HepG2 (cell line): ENCODE data around the gene PRKCD. TPM values are rescaled to one million over a fixed set of nuclear protein-coding genes. Genes with fewer than 3 reads are reported as not detected.

Source experiments
- ATAC-seq: fragments of 200-7000 bp; cut with Tn5 transposase; 3 replicates; pipeline ENCODE4 v1.9.1; 2020; ENCODE audit warnings: mild to moderate bottlenecking, moderate library complexity
- BruUV-seq: library from RNA; stranded (reverse); fragments of 400-500 nt; replicated peaks from 2 replicates; lab custom pipeline; 2021; lab: Mats Ljungman, UMichigan
- CTCF ChIA-PET: fragments of 300-600 bp; formaldehyde crosslinking; extraction: SDS; loops from one replicate; lab custom pipeline; 2021; ENCODE audit warnings: low total read pairs, inconsistent platforms, low intra/inter-chr PET ratio; lab: Yijun Ruan, JAX
- POLR2A ChIA-PET: fragments of 350-600 bp; sonication (Branson Sonifier 250); formaldehyde crosslinking; loops from one replicate; lab custom pipeline; 2020; ENCODE audit warnings: antibody characterized with exemption, inconsistent platforms; lab: Yijun Ruan, JAX
- DNase-seq: peaks from one replicate; pipeline ENCODE4 v3.0.0-alpha.2; 2015; ENCODE audit warnings: low spot score
- FAIRE-seq: peaks from 3 replicates; lab custom pipeline; 2011; peaks lifted over from hg19 to GRCh38; lab: Jason Lieb, UNC
- H2AFZ ChIP-seq: one replicate; pipeline ENCODE4 v1.6.1; 2011; ENCODE audit warnings: low read length, inconsistent platforms
- H3K27ac ChIP-seq: fragments of 300-600 bp; 3 replicates; pipeline ENCODE4 v1.8.0; 2011; ENCODE audit warnings: mixed run types, mild to moderate bottlenecking, mixed read lengths, low read length, inconsistent platforms; ENCODE audit not compliant: insufficient read depth; ENCODE audit errors: extremely low read length
- H3K27me3 ChIP-seq, 2 experiments: fragments of 200-600 bp in 1 of 2; 2 replicates in 1 of 2; 3 replicates in 1 of 2; pipeline versions ENCODE4 v1.6.0 to v1.8.0; 2011; ENCODE audit warnings: low read length in 2 of 2, mild to moderate bottlenecking in 2 of 2, moderate library complexity in 2 of 2, inconsistent platforms in 1 of 2; ENCODE audit not compliant: insufficient read depth in 2 of 2, control insufficient read depth in 1 of 2
- H3K36me3 ChIP-seq, 2 experiments: fragments of 200-600 bp in 1 of 2; replicated peaks in 1 of 2; 2 replicates in 1 of 2; 3 replicates in 1 of 2; pipeline versions ENCODE4 v1.5.1 to v1.8.0; 2011; ENCODE audit warnings: low read length in 2 of 2, inconsistent platforms in 1 of 2; ENCODE audit not compliant: insufficient read depth in 2 of 2, control insufficient read depth in 1 of 2
- H3K4me1 ChIP-seq: 2 replicates; pipeline ENCODE4 v1.5.1; 2012; ENCODE audit warnings: low read length, inconsistent platforms; ENCODE audit not compliant: insufficient read depth
- H3K4me2 ChIP-seq: 2 replicates; pipeline ENCODE4 v1.6.0; 2011; ENCODE audit warnings: low read depth, low read length, inconsistent platforms
- H3K4me3 ChIP-seq, 3 experiments: fragments of 200-600 bp in 1 of 3; sonication (generic), shearing (Covaris generic) in 1 of 3; replicated peaks in 1 of 3; 2 replicates each; pipeline ENCODE4 v1.5.1; 2011 to 2016; ENCODE audit warnings: low read length in 3 of 3, inconsistent platforms in 2 of 3, low read depth in 2 of 3, mild to moderate bottlenecking in 2 of 3, control low read depth in 1 of 3, mixed read lengths in 1 of 3; ENCODE audit not compliant: insufficient read depth in 1 of 3
- H3K79me2 ChIP-seq: one replicate; pipeline ENCODE4 v1.6.1; 2011; ENCODE audit warnings: low read length, inconsistent platforms; ENCODE audit not compliant: insufficient read depth
- H3K9ac ChIP-seq: 2 replicates; pipeline ENCODE4 v1.6.0; 2011; ENCODE audit warnings: mild to moderate bottlenecking, low read depth, low read length, inconsistent platforms; ENCODE audit not compliant: insufficient read depth
- H3K9me3 ChIP-seq: 2 replicates; pipeline ENCODE4 v1.5.1; 2012; ENCODE audit warnings: mild to moderate bottlenecking, low read length
- H4K20me1 ChIP-seq: 2 replicates; pipeline ENCODE4 v1.6.0; 2011; ENCODE audit warnings: inconsistent platforms, mild to moderate bottlenecking, low read length, moderate library complexity; ENCODE audit not compliant: insufficient read depth
- ELF3 ChIP-seq: IDR thresholded peaks from 2 replicates; pipeline ENCODE4 v1.6.1; 2016; ENCODE audit warnings: missing genetic modification reagents, missing compliant biosample characterization
- NFRKB ChIP-seq: fragments of 450-650 bp; IDR thresholded peaks from 2 replicates; pipeline ENCODE4 v1.6.1; 2017
- NFYC ChIP-seq: IDR thresholded peaks from 2 replicates; pipeline ENCODE4 v1.6.1; 2016; ENCODE audit warnings: missing genetic modification reagents, missing compliant biosample characterization
- RAD51 ChIP-seq: fragments of 450-650 bp; IDR thresholded peaks from 2 replicates; pipeline ENCODE4 v1.6.1; 2016; ENCODE audit warnings: borderline replicate concordance
- SIN3B ChIP-seq: fragments of 150-350 bp; IDR thresholded peaks from 2 replicates; pipeline ENCODE4 v1.6.1; 2014; ENCODE audit warnings: low read length
- SMARCE1 ChIP-seq: fragments of 450-650 bp; IDR thresholded peaks from 2 replicates; pipeline ENCODE4 v1.6.1; 2017; ENCODE audit warnings: borderline replicate concordance
- SP5 ChIP-seq: IDR thresholded peaks from 2 replicates; pipeline ENCODE4 v1.6.1; 2016; ENCODE audit warnings: low read depth, borderline replicate concordance
- STAT5B ChIP-seq: sonication (generic); formaldehyde crosslinking; IDR thresholded peaks from 2 replicates; pipeline ENCODE4 v1.4.0; 2020; ENCODE audit warnings: missing genetic modification reagents
- ZNF598 ChIP-seq: sonication (generic); formaldehyde crosslinking; IDR thresholded peaks from 2 replicates; pipeline ENCODE4 v1.5.1; 2020; ENCODE audit warnings: mild to moderate bottlenecking, missing genetic modification reagents, borderline replicate concordance
- ZNF747 ChIP-seq: sonication (generic); formaldehyde crosslinking; IDR thresholded peaks from 2 replicates; pipeline ENCODE4 v1.8.1; 2023; ENCODE audit warnings: missing genetic modification reagents, mild to moderate bottlenecking, borderline replicate concordance
- ZSCAN29 ChIP-seq: sonication (generic); formaldehyde crosslinking; conservative IDR thresholded peaks from 2 replicates; pipeline ENCODE4 v1.4.0; 2020; ENCODE audit warnings: mild to moderate bottlenecking, missing genetic modification reagents
- WGBS: methylation state at CpG from one replicate; pipeline ENCODE4 v1.1.6; 2017; ENCODE audit warnings: low lambda C conversion rate; 5-methylcytosine and 5-hydroxymethylcytosine counted together
- in situ Hi-C: cut with HindIII; loops from 2 replicates; pipeline ENCODE4 v1.10.0; 2017; ENCODE audit warnings: low pct_unique_long_range_greater_than_20kb; ENCODE audit not compliant: extremely low pct_ligation_motif_present
- intact Hi-C: fragments of 100-400 bp; cut with micrococcal nuclease; formaldehyde crosslinking; loops from one replicate; pipeline ENCODE4 v1.10.0; 2022; ENCODE audit not compliant: unreplicated experiment
- polyA plus RNA-seq, 8 experiments: library from polyadenylated mRNA; depleted of rRNA in 3 of 8; stranded (reverse) in 7 of 8; unstranded in 1 of 8; fragments of >200 nt; fragmentation: Illumina TruSeq in 4 of 8; extraction: Trizol in 4 of 8; gene quantifications; 2 replicates each; pipeline versions ENCODE4 v1.2.1 to v1.2.3, GENCODE V29; 2011 to 2016; ENCODE audit warnings: low read depth in 4 of 8, missing spikeins in 1 of 8, mixed read lengths in 1 of 8; ENCODE audit not compliant: insufficient read depth in 1 of 8
- total RNA-seq, 5 experiments: library from RNA; depleted of rRNA; stranded (reverse); fragments of >200 nt; fragmentation: Illumina TruSeq; extraction: Trizol; gene quantifications; 2 replicates each; pipeline ENCODE4 v1.2.3, GENCODE V29; 2016; ENCODE audit warnings: low read depth in 1 of 5
- TF ChIP-seq, protein P1 (sequence below): sonication (generic); formaldehyde crosslinking; IDR thresholded peaks from 2 replicates; pipeline ENCODE4 v1.9.0; 2021; ENCODE audit warnings: missing genetic modification reagents, borderline replicate concordance
- TF ChIP-seq, protein P2 (sequence below), 2 experiments: sonication (generic) in 1 of 2; formaldehyde crosslinking in 1 of 2; IDR thresholded peaks; 2 replicates each; pipeline versions ENCODE4 v1.6.1 to v1.9.0; 2014 to 2022; ENCODE audit warnings: antibody characterized with exemption in 1 of 2, borderline replicate concordance in 1 of 2, inconsistent platforms in 1 of 2, low read depth in 1 of 2, missing genetic modification reagents in 1 of 2

The PRKCD gene
- total and polyA plus RNA-seq, 2 of the 13 experiments (the other 11 are each of a cell fraction or from before 2014, with no cell fraction given) = 1.6 to 40.7 TPM

DNA sequence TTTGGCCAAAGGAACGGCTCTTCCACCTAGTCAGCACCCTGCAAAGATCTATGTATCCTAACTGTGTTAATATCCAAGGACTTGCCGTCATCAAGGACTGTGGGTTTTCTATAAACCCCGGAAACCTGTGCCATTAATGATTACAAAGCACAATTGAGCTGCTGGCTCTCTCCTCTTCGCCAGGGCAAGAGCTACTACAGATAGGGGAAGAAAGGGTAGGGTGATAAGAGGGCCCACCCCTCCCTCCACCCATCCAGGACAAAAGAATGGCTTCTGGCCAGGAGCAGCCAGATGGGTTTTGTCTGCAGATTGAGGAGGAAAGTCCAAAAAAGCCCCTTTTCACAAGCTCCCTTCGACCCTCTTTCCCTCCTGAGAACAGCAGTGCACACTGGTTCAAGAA, 40.7 kb upstream of the PRKCD start (continued):
- TF ChIP-seq, protein P1, sequence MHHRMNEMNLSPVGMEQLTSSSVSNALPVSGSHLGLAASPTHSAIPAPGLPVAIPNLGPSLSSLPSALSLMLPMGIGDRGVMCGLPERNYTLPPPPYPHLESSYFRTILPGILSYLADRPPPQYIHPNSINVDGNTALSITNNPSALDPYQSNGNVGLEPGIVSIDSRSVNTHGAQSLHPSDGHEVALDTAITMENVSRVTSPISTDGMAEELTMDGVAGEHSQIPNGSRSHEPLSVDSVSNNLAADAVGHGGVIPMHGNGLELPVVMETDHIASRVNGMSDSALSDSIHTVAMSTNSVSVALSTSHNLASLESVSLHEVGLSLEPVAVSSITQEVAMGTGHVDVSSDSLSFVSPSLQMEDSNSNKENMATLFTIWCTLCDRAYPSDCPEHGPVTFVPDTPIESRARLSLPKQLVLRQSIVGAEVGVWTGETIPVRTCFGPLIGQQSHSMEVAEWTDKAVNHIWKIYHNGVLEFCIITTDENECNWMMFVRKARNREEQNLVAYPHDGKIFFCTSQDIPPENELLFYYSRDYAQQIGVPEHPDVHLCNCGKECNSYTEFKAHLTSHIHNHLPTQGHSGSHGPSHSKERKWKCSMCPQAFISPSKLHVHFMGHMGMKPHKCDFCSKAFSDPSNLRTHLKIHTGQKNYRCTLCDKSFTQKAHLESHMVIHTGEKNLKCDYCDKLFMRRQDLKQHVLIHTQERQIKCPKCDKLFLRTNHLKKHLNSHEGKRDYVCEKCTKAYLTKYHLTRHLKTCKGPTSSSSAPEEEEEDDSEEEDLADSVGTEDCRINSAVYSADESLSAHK (CRISPR knock-in tag) = no peak
- TF ChIP-seq NFRKB = no peak

DNA sequence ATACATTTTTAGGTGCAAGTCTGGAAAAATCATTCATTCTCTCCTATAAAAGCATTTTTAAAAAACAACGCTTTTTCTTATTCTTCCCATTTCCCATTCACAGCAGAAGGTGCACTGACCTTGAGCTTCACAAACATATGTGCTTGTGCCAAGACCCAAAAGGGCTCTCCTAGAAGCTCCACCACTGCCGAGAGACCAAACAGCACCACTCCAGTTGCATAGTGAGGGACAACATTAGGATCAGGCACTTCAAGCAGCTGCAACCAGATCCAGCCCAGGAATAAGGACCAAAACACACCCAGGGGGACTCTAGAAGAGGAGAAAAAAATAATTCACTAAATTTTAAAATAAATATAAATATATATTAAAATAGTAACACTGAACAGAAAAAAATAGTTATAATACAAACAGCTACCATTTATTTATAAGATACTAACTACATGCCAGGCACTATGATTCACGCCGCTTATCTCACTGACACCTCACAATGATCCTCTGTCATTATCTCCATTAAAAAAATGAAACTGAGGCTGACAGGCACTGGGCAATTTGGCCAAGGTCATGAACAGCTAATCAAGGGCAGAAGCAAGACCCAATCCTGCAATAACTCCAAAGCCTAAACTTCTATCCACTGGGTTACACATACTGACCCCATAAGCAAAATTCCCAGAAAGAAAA, 38.6 kb upstream of the PRKCD start:
- H3K4me3 ChIP-seq = no peak overlapping the region
- ATAC-seq = no peak
- TF ChIP-seq, protein P2, sequence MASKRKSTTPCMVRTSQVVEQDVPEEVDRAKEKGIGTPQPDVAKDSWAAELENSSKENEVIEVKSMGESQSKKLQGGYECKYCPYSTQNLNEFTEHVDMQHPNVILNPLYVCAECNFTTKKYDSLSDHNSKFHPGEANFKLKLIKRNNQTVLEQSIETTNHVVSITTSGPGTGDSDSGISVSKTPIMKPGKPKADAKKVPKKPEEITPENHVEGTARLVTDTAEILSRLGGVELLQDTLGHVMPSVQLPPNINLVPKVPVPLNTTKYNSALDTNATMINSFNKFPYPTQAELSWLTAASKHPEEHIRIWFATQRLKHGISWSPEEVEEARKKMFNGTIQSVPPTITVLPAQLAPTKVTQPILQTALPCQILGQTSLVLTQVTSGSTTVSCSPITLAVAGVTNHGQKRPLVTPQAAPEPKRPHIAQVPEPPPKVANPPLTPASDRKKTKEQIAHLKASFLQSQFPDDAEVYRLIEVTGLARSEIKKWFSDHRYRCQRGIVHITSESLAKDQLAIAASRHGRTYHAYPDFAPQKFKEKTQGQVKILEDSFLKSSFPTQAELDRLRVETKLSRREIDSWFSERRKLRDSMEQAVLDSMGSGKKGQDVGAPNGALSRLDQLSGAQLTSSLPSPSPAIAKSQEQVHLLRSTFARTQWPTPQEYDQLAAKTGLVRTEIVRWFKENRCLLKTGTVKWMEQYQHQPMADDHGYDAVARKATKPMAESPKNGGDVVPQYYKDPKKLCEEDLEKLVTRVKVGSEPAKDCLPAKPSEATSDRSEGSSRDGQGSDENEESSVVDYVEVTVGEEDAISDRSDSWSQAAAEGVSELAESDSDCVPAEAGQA (IDR thresholded peaks at IDR 0.05; ENCODE audit: low read depth) = no peak
- TF ChIP-seq, protein P2 (CRISPR knock-in tag; IDR thresholded peaks at IDR 0.05; ENCODE audit: borderline replicate concordance) = no peak
- TF ChIP-seq NFYC (CRISPR knock-in tag) (no peak), ZSCAN29 (CRISPR knock-in tag) (no peak), SP5 (no peak), SIN3B (no peak), ZNF747 (CRISPR knock-in tag) (no peak), RAD51 (no peak), SMARCE1 (no peak), ELF3 (no peak), STAT5B (CRISPR knock-in tag) (no peak), ZNF598 (no peak)

More for the DNA sequence above, 38.6 kb upstream of the PRKCD start:
- intact Hi-C loops = no loop called here
- ChIA-PET POLR2A (interaction anchor here (1.1 kb wide), 1 partner anchor 47 kb away, joined by 3 read pairs; no protein-coding TSS in a partner anchor), CTCF (no interaction called here)
- 97% methylated on average over 4 of the region's 4 CpGs for WGBS
- H3K4me2 ChIP-seq = no peak overlapping the region
- no peaks in the 10 kb centered on the region for H3K79me2 ChIP-seq
- no peaks in the 10 kb centered on the region for H3K4me1 ChIP-seq
- no peak for FAIRE-seq
- DNase-seq = no peak
- in situ Hi-C loops = no loop called here
- no TSS peak for BruUV-seq
- H2AFZ ChIP-seq = no peak overlapping the region
- no peaks in the 10 kb centered on the region for H4K20me1 ChIP-seq
- H3K36me3 ChIP-seq = peaks cover 28 to 67% of the 10 kb centered on the region in 2 experiments
- no peak overlapping the region for H3K27ac ChIP-seq
- H3K9me3 ChIP-seq = no peaks in the 10 kb centered on the region
- no peaks in the 10 kb centered on the region; a peak in 1 of 5 replicates for H3K27me3 ChIP-seq
- no peak overlapping the region for H3K9ac ChIP-seq
